ENCODE data around the gene BRMS1L.
"Not testable (repeated sequence)": the region's sequence is repeated elsewhere in the genome, so short reads cannot be mapped to it uniquely, and the experiment has no call there.

BRMS1L gene

DNA sequence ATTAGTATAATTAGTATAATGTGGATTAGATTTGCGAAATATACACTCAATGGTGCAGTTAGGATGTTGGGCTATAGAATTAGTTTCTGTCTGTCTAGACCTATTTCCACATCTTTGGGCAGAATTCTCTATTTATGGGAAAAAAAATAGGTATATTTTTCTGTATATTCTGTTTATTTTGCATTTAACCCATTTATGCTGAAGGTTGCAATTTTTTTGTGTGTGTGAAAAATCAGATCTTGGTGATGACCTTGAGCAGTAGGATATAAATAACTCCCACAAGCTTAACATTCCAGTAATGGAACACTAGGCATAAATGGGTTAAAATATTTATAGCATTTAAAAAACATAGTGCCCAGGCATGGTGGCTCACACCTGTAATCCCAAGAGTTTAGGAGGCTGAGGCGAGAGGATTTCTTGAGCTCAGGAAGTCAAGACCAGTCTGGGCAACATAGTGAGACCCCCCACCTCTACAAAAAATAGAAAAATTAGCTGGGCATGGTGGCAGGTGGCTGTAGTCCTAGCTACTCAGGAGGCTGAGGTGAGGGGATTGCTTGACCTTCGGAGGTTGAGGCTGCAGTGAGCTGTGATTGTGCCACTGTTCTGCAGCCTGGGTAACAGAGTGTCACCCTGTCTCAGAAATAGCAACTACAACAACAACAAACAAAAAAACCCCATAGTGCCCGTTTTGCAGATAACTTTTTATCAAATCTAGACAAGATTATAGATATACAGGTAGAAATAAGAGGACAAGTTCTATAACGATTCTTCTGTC lies 9.3 kb downstream of the BRMS1L start:
- FAIRE-seq = no peak
- DNase-seq (ENCODE audit: insufficient read length, low spot score) = no peak
- TF ChIP-seq PAX5 (IDR thresholded peaks at IDR 0.05; ENCODE audit: insufficient read depth, low read length, severe bottlenecking) (no peak), SPI1 (IDR thresholded peaks at IDR 0.05; ENCODE audit: low read depth, low read length) (no peak), POLR2AphosphoS5 (IDR thresholded peaks at IDR 0.05; ENCODE audit: low read depth, low read length) (no peak), POLR2A (IDR thresholded peaks at IDR 0.05; ENCODE audit: low read depth, low read length) (no peak), TAF1 (IDR thresholded peaks at IDR 0.05; ENCODE audit: low read depth, low read length) (no peak), POU2F2 (IDR thresholded peaks at IDR 0.05; ENCODE audit: low read depth, low read length) (no peak)

DNA sequence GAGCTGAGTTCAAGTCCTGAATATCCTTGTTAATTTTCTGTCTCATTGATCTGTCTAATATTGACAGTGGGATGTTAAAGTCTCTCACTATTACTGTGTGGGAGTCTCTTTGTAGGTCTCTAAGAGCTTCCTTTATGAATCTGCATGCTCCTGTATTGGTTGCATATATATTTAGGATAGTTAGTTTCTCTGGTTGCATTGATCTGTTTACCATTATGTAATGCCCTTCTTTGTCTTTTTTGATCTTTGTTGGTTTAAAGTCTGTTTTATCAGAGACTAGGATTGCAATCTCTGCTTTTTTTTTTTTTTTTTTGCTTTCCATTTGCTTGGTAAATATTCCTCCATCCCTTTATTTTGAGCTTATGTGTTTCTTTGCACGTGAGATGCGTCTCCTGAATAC lies 15.6 kb downstream of the BRMS1L start:
- DNase-seq (ENCODE audit: insufficient read length, low spot score); FAIRE-seq: not testable (repeated sequence)

DNA sequence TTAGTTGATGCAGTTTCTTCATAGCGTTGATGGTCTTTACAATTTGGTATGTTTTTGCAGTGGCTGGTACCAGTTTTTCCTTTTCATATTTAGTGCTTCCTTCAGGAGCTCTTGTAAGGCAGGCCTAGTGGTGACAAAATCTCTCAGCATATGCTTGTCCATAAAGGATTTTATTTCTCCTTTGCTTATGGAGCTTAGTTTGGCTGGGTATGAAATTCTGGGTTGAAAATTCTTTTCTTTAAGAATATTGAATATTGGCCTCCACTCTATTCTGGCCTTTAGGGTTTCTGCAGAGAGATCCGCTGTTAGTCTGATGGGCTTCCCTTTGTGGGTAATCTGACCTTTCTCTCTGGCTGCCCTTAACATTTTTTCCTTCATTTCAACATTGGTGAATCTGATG lies 16.1 kb downstream of the BRMS1L start:
- not testable (repeated sequence) for FAIRE-seq; DNase-seq (ENCODE audit: insufficient read length, low spot score)

DNA sequence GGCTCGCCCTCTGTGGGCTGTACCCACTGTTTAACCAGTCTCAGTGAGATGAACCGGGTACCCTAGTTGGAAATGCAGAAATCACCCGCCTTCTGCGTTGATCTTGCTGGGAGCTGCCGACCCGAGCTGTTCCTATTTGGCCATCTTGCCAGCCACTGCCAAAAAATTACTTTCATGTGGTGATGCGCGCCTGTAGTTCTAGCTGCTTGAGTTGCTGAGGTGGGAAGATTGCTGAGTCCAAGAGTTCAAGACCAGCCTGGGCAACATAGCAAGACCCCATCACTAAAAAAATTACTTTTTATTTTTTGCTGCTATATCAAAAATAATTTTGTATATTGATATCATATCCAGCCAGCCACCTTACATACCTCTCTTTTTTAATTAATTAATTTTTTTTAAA lies 18.4 kb downstream of the BRMS1L start:
- TF ChIP-seq POU2F2 (IDR thresholded peaks at IDR 0.05; ENCODE audit: low read depth, low read length) (no peak), POLR2AphosphoS5 (IDR thresholded peaks at IDR 0.05; ENCODE audit: low read depth, low read length) (no peak), SPI1 (IDR thresholded peaks at IDR 0.05; ENCODE audit: low read depth, low read length) (no peak), PAX5 (IDR thresholded peaks at IDR 0.05; ENCODE audit: insufficient read depth, low read length, severe bottlenecking) (no peak), TAF1 (IDR thresholded peaks at IDR 0.05; ENCODE audit: low read depth, low read length) (no peak), POLR2A (IDR thresholded peaks at IDR 0.05; ENCODE audit: low read depth, low read length) (no peak)
- no peak for DNase-seq (ENCODE audit: insufficient read length, low spot score)
- FAIRE-seq = no peak

DNA sequence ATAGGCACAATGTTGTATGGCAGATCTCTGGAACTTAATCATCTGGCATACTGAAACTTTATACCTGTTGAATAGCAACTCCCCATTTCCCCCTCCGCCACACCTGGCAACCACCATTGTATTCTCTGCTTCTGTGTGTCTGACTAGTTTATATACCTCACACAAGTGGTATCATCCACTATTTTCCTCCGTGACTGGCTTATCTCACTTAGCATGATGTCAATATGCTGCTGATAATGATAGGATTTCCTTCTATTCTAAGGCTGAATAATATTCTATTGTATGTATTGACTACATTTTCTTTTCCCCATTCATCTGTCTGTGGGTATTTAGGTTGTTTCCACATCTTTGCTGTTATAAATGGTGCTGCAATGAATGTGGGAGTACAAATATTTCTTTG lies 21.5 kb downstream of the BRMS1L start:
- FAIRE-seq (no peak), DNase-seq (ENCODE audit: insufficient read length, low spot score) (no peak)
- no peak for TF ChIP-seq POLR2A (IDR thresholded peaks at IDR 0.05; ENCODE audit: low read depth, low read length)
- TF ChIP-seq POU2F2 (IDR thresholded peaks at IDR 0.05; ENCODE audit: low read depth, low read length) = no peak
- TF ChIP-seq SPI1 (IDR thresholded peaks at IDR 0.05; ENCODE audit: low read depth, low read length) = no peak
- no peak for TF ChIP-seq PAX5 (IDR thresholded peaks at IDR 0.05; ENCODE audit: insufficient read depth, low read length, severe bottlenecking)
- TF ChIP-seq TAF1 (IDR thresholded peaks at IDR 0.05; ENCODE audit: low read depth, low read length) = no peak
- no peak for TF ChIP-seq POLR2AphosphoS5 (IDR thresholded peaks at IDR 0.05; ENCODE audit: low read depth, low read length)

DNA sequence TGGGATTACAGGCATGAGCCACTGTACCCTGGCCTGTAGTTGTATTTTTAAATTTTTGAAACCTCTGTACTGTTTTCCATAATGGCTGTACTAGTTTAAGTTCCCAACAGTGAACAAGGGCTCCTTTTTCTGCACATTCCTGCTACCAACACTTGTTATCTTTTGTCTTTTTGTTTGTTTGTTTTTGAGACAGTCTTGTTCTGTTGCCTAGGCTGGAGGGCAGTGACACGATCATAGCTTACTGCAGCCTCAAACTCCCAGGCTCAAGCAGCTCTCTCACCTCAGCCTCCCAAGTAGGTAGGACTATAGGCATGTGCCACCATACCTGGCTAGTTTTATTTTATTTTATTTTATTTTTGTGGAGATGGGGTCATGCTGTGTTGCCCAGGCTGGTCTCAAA lies 23.0 kb downstream of the BRMS1L start:
- FAIRE-seq = no peak
- TF ChIP-seq POU2F2 (IDR thresholded peaks at IDR 0.05; ENCODE audit: low read depth, low read length) = no peak
- TF ChIP-seq SPI1 (IDR thresholded peaks at IDR 0.05; ENCODE audit: low read depth, low read length) = no peak
- no peak for TF ChIP-seq PAX5 (IDR thresholded peaks at IDR 0.05; ENCODE audit: insufficient read depth, low read length, severe bottlenecking)
- TF ChIP-seq POLR2AphosphoS5 (IDR thresholded peaks at IDR 0.05; ENCODE audit: low read depth, low read length) = no peak
- no peak for TF ChIP-seq TAF1 (IDR thresholded peaks at IDR 0.05; ENCODE audit: low read depth, low read length)
- TF ChIP-seq POLR2A (IDR thresholded peaks at IDR 0.05; ENCODE audit: low read depth, low read length) = no peak
- DNase-seq (ENCODE audit: insufficient read length, low spot score) = no peak

DNA sequence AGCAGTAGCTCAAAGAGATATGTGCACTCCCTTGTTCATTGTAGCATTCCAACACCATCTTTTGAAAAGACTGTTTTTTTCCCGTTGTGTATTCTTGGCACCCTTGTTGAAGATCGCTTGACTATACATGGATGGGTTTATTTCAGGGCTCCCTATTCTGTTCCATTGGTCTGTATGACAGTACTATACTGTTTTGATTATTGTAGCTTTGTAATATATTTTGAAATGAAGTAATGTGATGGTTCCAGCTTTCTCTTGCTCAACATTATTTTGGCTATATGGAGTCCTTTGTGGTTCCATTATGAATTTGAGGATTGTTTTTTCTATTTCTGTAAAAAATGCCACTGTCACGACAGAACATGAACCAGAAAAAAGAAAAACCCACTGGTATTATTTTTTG lies 25.7 kb downstream of the BRMS1L start:
- DNase-seq (ENCODE audit: insufficient read length, low spot score) (no peak), FAIRE-seq (no peak)
- TF ChIP-seq POLR2AphosphoS5 (IDR thresholded peaks at IDR 0.05; ENCODE audit: low read depth, low read length) = no peak
- no peak for TF ChIP-seq TAF1 (IDR thresholded peaks at IDR 0.05; ENCODE audit: low read depth, low read length)
- TF ChIP-seq SPI1 (IDR thresholded peaks at IDR 0.05; ENCODE audit: low read depth, low read length) = no peak
- TF ChIP-seq POU2F2 (IDR thresholded peaks at IDR 0.05; ENCODE audit: low read depth, low read length) = no peak
- TF ChIP-seq POLR2A (IDR thresholded peaks at IDR 0.05; ENCODE audit: low read depth, low read length) = no peak
- TF ChIP-seq PAX5 (IDR thresholded peaks at IDR 0.05; ENCODE audit: insufficient read depth, low read length, severe bottlenecking) = no peak

DNA sequence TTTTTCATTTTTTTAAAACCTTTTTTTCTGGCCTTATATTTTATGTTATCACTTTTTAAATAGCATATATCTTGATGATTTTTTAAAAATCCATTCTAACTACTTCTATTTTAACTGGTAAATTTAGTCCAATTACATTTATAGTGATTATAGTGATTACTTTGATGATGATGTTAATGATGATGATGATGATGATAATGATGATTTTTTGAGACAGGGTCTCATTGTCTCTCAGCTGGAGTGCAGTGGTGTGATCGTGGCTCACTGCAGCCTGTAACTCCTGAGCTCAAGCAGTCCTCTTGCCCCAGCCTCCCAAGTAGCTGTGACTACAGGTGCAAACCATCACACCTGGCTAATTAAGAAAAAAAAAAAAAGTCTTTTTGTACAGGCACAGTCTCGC lies 27.1 kb downstream of the BRMS1L start:
- TF ChIP-seq PAX5 (IDR thresholded peaks at IDR 0.05; ENCODE audit: insufficient read depth, low read length, severe bottlenecking) (no peak), SPI1 (IDR thresholded peaks at IDR 0.05; ENCODE audit: low read depth, low read length) (no peak), POLR2A (IDR thresholded peaks at IDR 0.05; ENCODE audit: low read depth, low read length) (no peak), TAF1 (IDR thresholded peaks at IDR 0.05; ENCODE audit: low read depth, low read length) (no peak), POU2F2 (IDR thresholded peaks at IDR 0.05; ENCODE audit: low read depth, low read length) (no peak), POLR2AphosphoS5 (IDR thresholded peaks at IDR 0.05; ENCODE audit: low read depth, low read length) (no peak)

DNA sequence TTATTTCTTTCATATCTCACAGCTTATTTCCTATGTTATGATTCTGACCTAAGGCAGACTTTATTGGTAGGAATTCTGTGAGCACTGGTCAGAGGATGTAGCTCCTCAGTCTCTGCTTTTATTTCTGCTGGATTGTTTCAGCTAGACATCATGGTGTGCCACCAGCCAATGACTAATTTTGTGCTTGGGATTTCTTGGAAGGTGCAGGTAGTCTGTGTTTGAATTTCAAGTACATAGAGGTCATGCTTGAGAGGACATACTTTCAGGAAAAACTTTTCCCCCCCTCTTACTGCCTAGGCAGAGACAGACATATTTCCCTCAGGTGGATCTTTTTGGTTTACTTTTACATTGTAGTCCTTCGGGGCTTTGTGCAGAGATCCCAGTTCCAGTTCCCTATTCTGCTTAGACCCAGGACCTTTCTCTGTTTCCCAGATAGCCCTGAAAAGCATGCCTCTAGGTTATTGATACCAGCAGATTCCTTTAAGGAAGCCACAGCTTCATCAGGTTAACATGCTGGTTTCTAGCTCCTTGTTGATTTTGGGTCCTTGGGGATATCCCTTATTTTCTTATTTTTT lies 28.6 kb downstream of the BRMS1L start:
- peak; percentile 63 for FAIRE-seq
- no peak for TF ChIP-seq PAX5 (IDR thresholded peaks at IDR 0.05; ENCODE audit: insufficient read depth, low read length, severe bottlenecking)
- no peak for TF ChIP-seq POU2F2 (IDR thresholded peaks at IDR 0.05; ENCODE audit: low read depth, low read length)
- TF ChIP-seq TAF1 (IDR thresholded peaks at IDR 0.05; ENCODE audit: low read depth, low read length) = no peak
- peak; percentile 72 for TF ChIP-seq SPI1 (IDR thresholded peaks at IDR 0.05; ENCODE audit: low read depth, low read length)
- no peak for TF ChIP-seq POLR2AphosphoS5 (IDR thresholded peaks at IDR 0.05; ENCODE audit: low read depth, low read length)
- no peak for DNase-seq (ENCODE audit: insufficient read length, low spot score)

More for the DNA sequence above, 27.1 kb downstream of the BRMS1L start:
- no peak for FAIRE-seq
- DNase-seq (ENCODE audit: insufficient read length, low spot score) = no peak

DNA sequence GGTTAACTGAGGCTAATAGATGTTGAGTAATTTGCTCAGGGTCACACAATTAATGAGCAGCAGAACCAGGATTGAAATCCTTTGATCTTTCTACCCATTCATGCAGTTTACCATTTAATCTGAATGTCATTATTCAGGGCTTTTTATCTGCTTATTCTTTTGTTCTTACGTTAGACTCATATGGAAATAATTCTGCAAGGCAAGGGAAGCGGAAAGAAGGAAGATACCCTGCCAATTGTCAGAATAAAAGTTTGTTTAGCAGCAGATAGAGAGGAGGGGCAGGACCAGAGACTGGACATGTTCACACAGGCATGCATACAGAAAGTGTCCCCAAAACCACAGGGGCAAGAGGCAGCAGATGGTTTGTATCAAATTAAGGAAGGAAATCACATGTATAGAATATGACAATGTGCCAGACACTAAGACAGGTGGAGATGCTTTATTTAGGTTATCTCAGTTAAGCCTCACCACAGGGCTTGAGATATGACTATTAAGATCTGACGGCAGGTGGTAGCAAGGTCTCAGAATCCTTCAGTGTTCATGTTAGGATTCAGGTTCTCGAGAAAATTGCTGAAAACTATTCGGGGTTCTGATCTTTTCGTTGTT lies 29.8 kb downstream of the BRMS1L start:
- TF ChIP-seq POU2F2 (IDR thresholded peaks at IDR 0.05; ENCODE audit: low read depth, low read length) = peak; percentile 77; the same call in 1 of the 2 replicates
- no peak for TF ChIP-seq POLR2A (IDR thresholded peaks at IDR 0.05; ENCODE audit: low read depth, low read length)
- peak; percentile 11 for DNase-seq (ENCODE audit: insufficient read length, low spot score)
- peak; percentile 76 for FAIRE-seq
